SU-DHL-6 (cell line): ENCODE measurements around the gene UCHL1.

Experiments
- EZH2phosphoT487 ChIP-seq: fragments of 200-600 bp; sonication (generic), shearing (Covaris generic); conservative IDR thresholded peaks from 2 replicates; pipeline ENCODE4 v1.6.1; 2018; ENCODE audit warnings: mild to moderate bottlenecking, antibody characterized with exemption, low read length, moderate library complexity, mixed read lengths
- TF ChIP-seq, protein P1 (sequence below): fragments of 200-600 bp; sonication (generic); IDR thresholded peaks from one replicate; pipeline ENCODE4 v1.5.1; 2017; ENCODE audit warnings: antibody characterized with exemption, mild to moderate bottlenecking, low read length, moderate library complexity; ENCODE audit not compliant: insufficient read depth, poor library complexity, severe bottlenecking

DNA sequence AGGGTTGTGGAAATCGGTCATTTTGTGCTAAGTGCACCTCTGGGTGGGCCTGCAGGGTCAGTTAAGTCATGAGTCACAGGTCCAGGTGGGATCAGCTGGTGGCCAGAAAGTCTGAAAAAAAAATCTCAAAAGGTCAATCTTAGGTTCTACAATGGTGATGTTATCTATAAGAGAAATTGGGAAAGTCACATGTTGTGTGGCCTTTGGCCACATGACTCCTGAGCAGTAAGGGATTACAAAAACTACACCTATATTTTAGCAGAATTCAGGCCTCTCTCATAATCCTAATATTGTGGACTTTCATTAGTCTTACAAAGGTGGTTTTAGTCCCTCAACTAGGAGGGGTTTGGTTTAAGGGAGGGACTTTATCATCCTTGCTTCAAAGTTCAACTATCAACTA lies 59.1 kb downstream of the UCHL1 start:
- TF ChIP-seq EZH2phosphoT487 = no peak
- TF ChIP-seq, protein P1, sequence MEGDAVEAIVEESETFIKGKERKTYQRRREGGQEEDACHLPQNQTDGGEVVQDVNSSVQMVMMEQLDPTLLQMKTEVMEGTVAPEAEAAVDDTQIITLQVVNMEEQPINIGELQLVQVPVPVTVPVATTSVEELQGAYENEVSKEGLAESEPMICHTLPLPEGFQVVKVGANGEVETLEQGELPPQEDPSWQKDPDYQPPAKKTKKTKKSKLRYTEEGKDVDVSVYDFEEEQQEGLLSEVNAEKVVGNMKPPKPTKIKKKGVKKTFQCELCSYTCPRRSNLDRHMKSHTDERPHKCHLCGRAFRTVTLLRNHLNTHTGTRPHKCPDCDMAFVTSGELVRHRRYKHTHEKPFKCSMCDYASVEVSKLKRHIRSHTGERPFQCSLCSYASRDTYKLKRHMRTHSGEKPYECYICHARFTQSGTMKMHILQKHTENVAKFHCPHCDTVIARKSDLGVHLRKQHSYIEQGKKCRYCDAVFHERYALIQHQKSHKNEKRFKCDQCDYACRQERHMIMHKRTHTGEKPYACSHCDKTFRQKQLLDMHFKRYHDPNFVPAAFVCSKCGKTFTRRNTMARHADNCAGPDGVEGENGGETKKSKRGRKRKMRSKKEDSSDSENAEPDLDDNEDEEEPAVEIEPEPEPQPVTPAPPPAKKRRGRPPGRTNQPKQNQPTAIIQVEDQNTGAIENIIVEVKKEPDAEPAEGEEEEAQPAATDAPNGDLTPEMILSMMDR = no peak
